Left lung (tissue), 10 donors: ENCODE results near the gene NHERF1. TPM values are rescaled to one million over a fixed set of nuclear protein-coding genes. Genes with fewer than 3 reads are reported as not detected.
A peak's percentile ranks its signal among the peaks of the same experiment; 100 is the strongest.

Source experiments
- ATAC-seq: fragments of 200-7000 bp; cut with Tn5 transposase; one replicate; pipeline ENCODE4 v1.9.1; 2020; ENCODE audit warnings: moderate library complexity
- DNase-seq, 4 donors: peaks; one replicate each; pipeline ENCODE4 v3.0.0-alpha.2; 2013 to 2020
- H3K27ac ChIP-seq, 2 donors: fragments of 200-600 bp; sonication (generic) in 1 of 2; one replicate each; pipeline versions ENCODE4 v1.5.0 to v1.8.0; 2020 to 2021
- H3K27me3 ChIP-seq, 2 donors: fragments of 200-600 bp; sonication (generic) in 1 of 2; one replicate each; pipeline versions ENCODE4 v1.5.0 to v1.8.0; 2020 to 2021
- H3K36me3 ChIP-seq, 2 donors: fragments of 200-600 bp; sonication (generic) in 1 of 2; one replicate each; pipeline versions ENCODE4 v1.5.0 to v1.8.0; 2020 to 2021
- H3K4me1 ChIP-seq, 2 donors: fragments of 200-600 bp; one replicate each; pipeline ENCODE4 v1.8.0; 2021
- H3K4me3 ChIP-seq, 2 donors: fragments of 200-600 bp; sonication (generic) in 1 of 2; one replicate each; pipeline versions ENCODE4 v1.5.0 to v1.8.0; 2020 to 2021; ENCODE audit warnings: mild to moderate bottlenecking in 1 of 2
- H3K9me3 ChIP-seq, 2 donors: fragments of 200-600 bp; sonication (generic) in 1 of 2; one replicate each; pipeline versions ENCODE4 v1.5.0 to v1.8.0; 2020 to 2021
- intact Hi-C, 2 donors: fragments of 100-400 bp; cut with DNase I; formaldehyde crosslinking; loops; one replicate each; pipeline versions ENCODE4 v1.11.2 to v1.14.2; 2022
- polyA plus RNA-seq, 6 donors: library from polyadenylated mRNA; unstranded; fragments of 120-200 nt; gene quantifications; one replicate each; pipeline ENCODE4 v1.2.1, GENCODE V29; 2013; ENCODE audit not compliant: insufficient read length in 6 of 6
- total RNA-seq, 2 donors: library from RNA; stranded (reverse); fragmentation: NEBNext Ultra II Directional; extraction: Animal tissue kit (Norgen Biotek cat#: 25700); gene quantifications; one replicate each; pipeline ENCODE4 v1.2.1, GENCODE V29; 2021
- TF ChIP-seq, protein P1 (sequence below), 2 donors: fragments of 200-600 bp; sonication (generic) in 1 of 2; IDR thresholded peaks; one replicate each; pipeline versions ENCODE4 v1.5.0 to v1.8.0; 2021; ENCODE audit warnings: antibody characterized with exemption in 2 of 2
- donor health status: DM: no; HTN: yes; CAD: no.
- donor health status: DM: no; HTN: no; CAD: no.

Gene NHERF1
- total and polyA plus RNA-seq, 8 donors: 25.5 to 65.5 (median 48.6) TPM

GRCh38 chr17:74704544-74704943 lies 43.9 kb upstream of the NHERF1 start:
- intact Hi-C loops: no loop called here
- Histone ChIP-seq H3K4me3 (no peak overlapping the region), H3K4me1 (peaks cover 6 to 24% of the 10 kb centered on the region in 2 donors), H3K27me3 (no peaks in the 10 kb centered on the region), H3K27ac (no peak overlapping the region), H3K9me3 (no peaks in the 10 kb centered on the region), H3K36me3 (peaks cover 0 to 33% of the 10 kb centered on the region in 2 donors)
- peak in 1 of 4 donors; percentile 78 for DNase-seq
- peak; percentile 93 for ATAC-seq
- TF ChIP-seq, protein P1, sequence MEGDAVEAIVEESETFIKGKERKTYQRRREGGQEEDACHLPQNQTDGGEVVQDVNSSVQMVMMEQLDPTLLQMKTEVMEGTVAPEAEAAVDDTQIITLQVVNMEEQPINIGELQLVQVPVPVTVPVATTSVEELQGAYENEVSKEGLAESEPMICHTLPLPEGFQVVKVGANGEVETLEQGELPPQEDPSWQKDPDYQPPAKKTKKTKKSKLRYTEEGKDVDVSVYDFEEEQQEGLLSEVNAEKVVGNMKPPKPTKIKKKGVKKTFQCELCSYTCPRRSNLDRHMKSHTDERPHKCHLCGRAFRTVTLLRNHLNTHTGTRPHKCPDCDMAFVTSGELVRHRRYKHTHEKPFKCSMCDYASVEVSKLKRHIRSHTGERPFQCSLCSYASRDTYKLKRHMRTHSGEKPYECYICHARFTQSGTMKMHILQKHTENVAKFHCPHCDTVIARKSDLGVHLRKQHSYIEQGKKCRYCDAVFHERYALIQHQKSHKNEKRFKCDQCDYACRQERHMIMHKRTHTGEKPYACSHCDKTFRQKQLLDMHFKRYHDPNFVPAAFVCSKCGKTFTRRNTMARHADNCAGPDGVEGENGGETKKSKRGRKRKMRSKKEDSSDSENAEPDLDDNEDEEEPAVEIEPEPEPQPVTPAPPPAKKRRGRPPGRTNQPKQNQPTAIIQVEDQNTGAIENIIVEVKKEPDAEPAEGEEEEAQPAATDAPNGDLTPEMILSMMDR (IDR thresholded peaks at IDR 0.05): no peak

DNA sequence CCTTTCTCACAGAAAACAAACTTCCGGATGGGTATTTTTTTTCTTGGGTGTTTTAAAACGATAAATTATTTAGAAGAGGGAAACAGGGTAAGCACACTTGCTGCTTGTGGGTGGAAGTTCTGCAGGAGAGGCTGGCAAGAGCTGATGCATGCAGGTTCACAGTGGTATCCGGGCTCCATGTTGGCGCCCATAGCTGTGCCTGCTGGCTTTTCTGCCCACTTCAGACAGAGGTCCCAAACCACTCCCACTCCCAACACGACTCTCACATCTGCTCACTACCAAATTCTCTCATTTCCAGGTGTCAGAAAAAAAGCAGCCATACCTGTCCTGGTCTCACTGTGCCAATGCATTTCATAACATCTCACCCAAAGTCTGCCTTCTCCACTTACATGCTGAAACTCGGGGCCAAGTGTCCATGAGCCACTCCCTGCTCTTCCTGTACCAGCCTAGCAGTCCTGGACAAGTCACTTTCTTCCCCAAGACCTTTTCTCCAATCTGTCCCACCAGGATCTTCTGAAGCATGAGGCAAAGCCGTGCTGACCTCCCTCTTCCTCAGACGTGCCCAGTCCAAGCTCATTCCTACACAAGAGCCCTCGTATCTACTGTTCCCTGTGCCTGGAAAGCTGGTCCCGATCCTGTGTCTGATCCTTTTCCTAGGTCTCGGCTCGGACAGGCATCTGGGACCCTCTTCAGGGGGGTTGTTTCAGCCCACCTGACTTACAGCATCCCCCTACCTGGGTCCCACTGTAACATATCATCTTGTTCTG lies 37.2 kb upstream of the NHERF1 start:
- Histone ChIP-seq H3K4me3 (peak overlapping the region in 1 of 2 donors; percentile 51), H3K4me1 (peaks cover 0 to 50% of the 10 kb centered on the region in 2 donors), H3K27me3 (peaks cover 0 to 20% of the 10 kb centered on the region in 2 donors), H3K27ac (no peak overlapping the region), H3K9me3 (no peaks in the 10 kb centered on the region), H3K36me3 (no peaks in the 10 kb centered on the region)
- DNase-seq (no peak), ATAC-seq (no peak)
- TF ChIP-seq, protein P1 (IDR thresholded peaks at IDR 0.05): no peak
- intact Hi-C loops: no loop called here

DNA sequence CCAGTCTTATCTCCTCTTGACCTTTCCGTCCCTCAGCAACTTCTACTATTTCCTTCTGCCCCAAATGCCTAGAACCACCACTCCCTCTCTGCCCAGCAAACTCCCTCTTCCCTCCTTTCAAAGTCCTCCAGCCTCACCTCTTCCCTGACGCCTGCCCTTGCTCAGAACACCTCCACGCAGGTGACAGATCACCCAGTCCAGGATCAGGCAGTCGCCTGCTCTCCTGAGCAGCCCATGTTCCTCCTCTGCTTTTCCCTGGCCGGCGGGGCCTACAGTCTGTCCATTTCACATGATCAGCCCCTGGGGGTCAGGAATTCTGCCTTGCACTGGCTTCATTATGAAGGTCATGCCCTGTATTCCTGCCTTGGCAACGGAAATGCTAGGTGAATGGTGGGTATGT lies 36.1 kb upstream of the NHERF1 start:
- peaks cover 0 to 50% of the 10 kb centered on the region in 2 donors for H3K4me1 ChIP-seq
- ATAC-seq: no peak
- intact Hi-C loops: no loop called here
- H3K4me3 ChIP-seq: peak overlapping the region; percentile 7 to 51
- no peaks in the 10 kb centered on the region for H3K9me3 ChIP-seq
- peaks cover 0 to 20% of the 10 kb centered on the region in 2 donors for H3K27me3 ChIP-seq
- TF ChIP-seq, protein P1 (IDR thresholded peaks at IDR 0.05): no peak
- no peaks in the 10 kb centered on the region for H3K36me3 ChIP-seq
- H3K27ac ChIP-seq: peak overlapping the region; percentile 42 to 86
- DNase-seq: no peak

- intact Hi-C loops: no loop called here
- Histone ChIP-seq H3K36me3 (no peaks in the 10 kb centered on the region), H3K9me3 (no peaks in the 10 kb centered on the region), H3K27me3 (peaks cover 0 to 20% of the 10 kb centered on the region in 2 donors), H3K27ac (peak within 1 kb of the TSS; percentile 42 to 86), H3K4me1 (peaks cover 0 to 50% of the 10 kb centered on the region in 2 donors), H3K4me3 (peak within 1 kb of the TSS; percentile 7 to 51)
- DNase-seq: peak in 2 of 4 donors; percentile 75 to 84
- ATAC-seq: peak; percentile 51
- TF ChIP-seq, protein P1 (IDR thresholded peaks at IDR 0.05): no peak
Measured at GRCh38 chr17:74712756-74713155, 35.7 kb upstream of the NHERF1 start, which contains the start of gene CD300LF. Gene CD300LF (minus strand): TSS chr17:74712923. CDS start chr17:74712866, 57 bp downstream.

DNA sequence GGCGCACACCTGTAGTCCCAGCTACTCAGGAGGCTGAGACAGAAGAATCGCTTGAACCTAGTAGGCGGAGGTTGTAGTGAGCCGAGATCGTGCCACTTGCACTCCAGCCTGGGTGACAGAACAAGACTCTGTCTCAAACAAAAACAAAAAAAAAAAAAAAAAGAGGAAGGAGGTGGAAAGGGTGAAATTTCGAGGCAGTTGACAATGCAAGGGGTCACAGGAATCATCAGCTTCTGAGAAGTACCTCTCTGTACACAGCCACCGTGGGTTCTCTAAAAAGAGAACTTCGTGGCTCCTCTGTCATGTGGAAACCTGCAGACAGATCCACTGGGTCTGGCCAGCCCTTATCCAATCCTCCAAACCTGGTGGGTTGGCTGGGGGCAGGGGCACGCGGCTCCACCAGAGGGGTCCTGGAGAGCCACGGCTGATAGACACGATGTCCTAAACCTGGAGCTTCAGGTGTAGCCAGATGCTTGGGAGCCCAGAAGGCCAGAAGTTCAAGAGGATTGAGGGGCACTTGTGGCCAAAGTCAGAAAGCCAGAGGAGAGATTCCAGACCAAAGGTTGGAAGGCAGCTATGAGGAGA lies 35.2 kb upstream of the NHERF1 start:
- Histone ChIP-seq H3K27ac (peak overlapping the region; percentile 42 to 86), H3K36me3 (no peaks in the 10 kb centered on the region), H3K27me3 (peaks cover 0 to 20% of the 10 kb centered on the region in 2 donors), H3K9me3 (no peaks in the 10 kb centered on the region), H3K4me3 (peak overlapping the region in 1 of 2 donors; percentile 51), H3K4me1 (peaks cover 0 to 50% of the 10 kb centered on the region in 2 donors)
- peak; percentile 12 for ATAC-seq
- TF ChIP-seq, protein P1 (IDR thresholded peaks at IDR 0.05): no peak
- intact Hi-C loops: no loop called here
- DNase-seq: no peak
